ENCODE results near the gene USB1. TPM values are rescaled to one million over a fixed set of nuclear protein-coding genes. Genes with fewer than 3 reads are reported as not detected.

USB1 gene
- total RNA-seq, 2 donors from 2014 or later: 22.6 to 74.1 TPM

- no peaks in the 10 kb centered on the region for H3K36me3 ChIP-seq
- 60% methylated on average over 7 of the region's 7 CpGs for WGBS
- DNase-seq (ENCODE audit: low spot score): no peak
- TF ChIP-seq POLR2A (IDR thresholded peaks at IDR 0.05) (no peak), POLR2AphosphoS5 (IDR thresholded peaks at IDR 0.05) (no peak)
- TF ChIP-seq, protein P1, sequence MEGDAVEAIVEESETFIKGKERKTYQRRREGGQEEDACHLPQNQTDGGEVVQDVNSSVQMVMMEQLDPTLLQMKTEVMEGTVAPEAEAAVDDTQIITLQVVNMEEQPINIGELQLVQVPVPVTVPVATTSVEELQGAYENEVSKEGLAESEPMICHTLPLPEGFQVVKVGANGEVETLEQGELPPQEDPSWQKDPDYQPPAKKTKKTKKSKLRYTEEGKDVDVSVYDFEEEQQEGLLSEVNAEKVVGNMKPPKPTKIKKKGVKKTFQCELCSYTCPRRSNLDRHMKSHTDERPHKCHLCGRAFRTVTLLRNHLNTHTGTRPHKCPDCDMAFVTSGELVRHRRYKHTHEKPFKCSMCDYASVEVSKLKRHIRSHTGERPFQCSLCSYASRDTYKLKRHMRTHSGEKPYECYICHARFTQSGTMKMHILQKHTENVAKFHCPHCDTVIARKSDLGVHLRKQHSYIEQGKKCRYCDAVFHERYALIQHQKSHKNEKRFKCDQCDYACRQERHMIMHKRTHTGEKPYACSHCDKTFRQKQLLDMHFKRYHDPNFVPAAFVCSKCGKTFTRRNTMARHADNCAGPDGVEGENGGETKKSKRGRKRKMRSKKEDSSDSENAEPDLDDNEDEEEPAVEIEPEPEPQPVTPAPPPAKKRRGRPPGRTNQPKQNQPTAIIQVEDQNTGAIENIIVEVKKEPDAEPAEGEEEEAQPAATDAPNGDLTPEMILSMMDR (IDR thresholded peaks at IDR 0.05): no peak
- H3K27me3 ChIP-seq (replicated peaks; ENCODE audit: insufficient read depth): no peaks in the 10 kb centered on the region
- H3K4me1 ChIP-seq (replicated peaks): no peaks in the 10 kb centered on the region
- H3K4me3 ChIP-seq: no peak overlapping the region
- intact Hi-C loops (cut with DNase I): no loop called here
- H3K27ac ChIP-seq: no peak overlapping the region
- no peaks in the 10 kb centered on the region for H3K9me3 ChIP-seq
Observed at GRCh38 chr16:58043571-58044155, 42.5 kb downstream of the USB1 start.

GRCh38 chr16:58044266-58045019, 43.2 kb downstream of the USB1 start:
- over 99% methylated on average over 8 of the region's 9 CpGs for WGBS
- intact Hi-C loops (cut with DNase I): no loop called here
- DNase-seq (ENCODE audit: low spot score): no peak
- TF ChIP-seq, protein P1 (IDR thresholded peaks at IDR 0.05): no peak
- no peak for TF ChIP-seq POLR2A (IDR thresholded peaks at IDR 0.05)
- TF ChIP-seq POLR2AphosphoS5 (IDR thresholded peaks at IDR 0.05): no peak
- Histone ChIP-seq H3K27me3 (replicated peaks; ENCODE audit: insufficient read depth) (no peaks in the 10 kb centered on the region), H3K27ac (no peak overlapping the region), H3K4me3 (no peak overlapping the region), H3K4me1 (replicated peaks) (no peaks in the 10 kb centered on the region), H3K36me3 (no peaks in the 10 kb centered on the region), H3K9me3 (no peaks in the 10 kb centered on the region)

DNA sequence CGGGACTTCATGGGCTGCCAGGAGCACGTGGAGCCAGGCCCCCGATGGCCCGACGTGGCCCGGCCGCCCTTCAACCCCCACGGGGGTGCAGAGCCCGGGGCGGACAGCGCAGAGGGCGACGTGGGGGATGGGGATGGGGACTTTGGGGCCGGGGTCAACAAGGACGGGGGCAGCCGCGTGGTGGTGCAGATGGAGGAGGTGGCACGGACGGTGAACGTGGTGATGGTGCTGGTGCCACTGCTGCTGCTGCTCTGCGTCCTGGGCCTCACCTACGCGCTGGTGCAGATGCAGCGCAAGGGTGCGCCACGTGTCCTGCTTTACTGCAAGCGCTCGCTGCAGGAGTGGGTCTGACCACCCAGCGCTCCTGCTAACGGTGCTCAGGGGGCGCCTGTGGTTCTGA, 43.9 kb downstream of the USB1 start:
- intact Hi-C loops (cut with DNase I): no loop called here
- Histone ChIP-seq H3K36me3 (no peaks in the 10 kb centered on the region), H3K27ac (no peak overlapping the region), H3K4me1 (replicated peaks) (no peaks in the 10 kb centered on the region), H3K4me3 (no peak overlapping the region), H3K27me3 (replicated peaks; ENCODE audit: insufficient read depth) (no peaks in the 10 kb centered on the region), H3K9me3 (no peaks in the 10 kb centered on the region)
- DNase-seq (ENCODE audit: low spot score): no peak
- 92% methylated on average over 30 of the region's 31 CpGs for WGBS
- TF ChIP-seq POLR2AphosphoS5 (IDR thresholded peaks at IDR 0.05) (no peak), POLR2A (IDR thresholded peaks at IDR 0.05) (no peak)
- TF ChIP-seq, protein P1 (IDR thresholded peaks at IDR 0.05): no peak

DNA sequence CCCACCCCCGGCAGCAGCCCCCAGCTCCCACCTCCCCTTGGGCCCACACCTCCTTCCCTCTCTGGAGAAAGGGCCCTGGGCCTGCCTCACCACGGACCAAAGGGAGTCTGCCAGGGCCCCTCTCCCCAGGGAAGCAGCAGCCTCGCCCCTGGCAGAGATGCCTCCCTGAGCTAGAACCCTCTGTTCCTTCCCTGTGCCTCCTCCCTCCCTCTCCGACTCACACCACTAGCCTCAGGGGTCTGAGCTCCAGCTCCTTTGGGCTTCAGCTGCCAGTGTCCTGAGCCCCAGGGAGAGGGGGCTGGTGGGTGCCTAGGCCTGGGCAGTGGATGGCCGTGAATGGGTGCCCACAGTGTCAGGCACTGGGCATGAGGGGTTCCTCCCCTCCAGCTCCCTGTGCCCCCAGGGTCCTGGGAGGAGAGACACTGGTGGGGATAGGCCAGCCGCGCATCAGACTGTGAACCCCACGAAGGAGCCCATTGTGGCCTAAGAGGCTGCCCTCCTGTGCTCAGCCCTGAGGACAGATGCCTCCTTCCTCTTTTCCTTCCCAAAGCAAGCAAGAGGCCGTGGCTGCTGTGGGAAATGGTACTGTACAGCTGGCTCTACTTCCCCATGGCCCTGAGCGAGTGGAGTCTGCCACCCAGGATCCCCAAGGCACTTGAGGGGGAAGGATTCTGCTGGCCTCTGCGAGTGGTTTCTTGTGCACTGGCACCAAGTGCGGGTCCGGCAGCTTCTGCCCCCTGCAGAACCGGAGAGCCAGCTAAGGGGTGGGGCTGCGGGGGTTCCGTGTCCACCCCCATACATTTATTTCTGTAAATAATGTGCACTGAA, 45.1 kb downstream of the USB1 start:
- intact Hi-C loops (cut with DNase I): no loop called here

DNA sequence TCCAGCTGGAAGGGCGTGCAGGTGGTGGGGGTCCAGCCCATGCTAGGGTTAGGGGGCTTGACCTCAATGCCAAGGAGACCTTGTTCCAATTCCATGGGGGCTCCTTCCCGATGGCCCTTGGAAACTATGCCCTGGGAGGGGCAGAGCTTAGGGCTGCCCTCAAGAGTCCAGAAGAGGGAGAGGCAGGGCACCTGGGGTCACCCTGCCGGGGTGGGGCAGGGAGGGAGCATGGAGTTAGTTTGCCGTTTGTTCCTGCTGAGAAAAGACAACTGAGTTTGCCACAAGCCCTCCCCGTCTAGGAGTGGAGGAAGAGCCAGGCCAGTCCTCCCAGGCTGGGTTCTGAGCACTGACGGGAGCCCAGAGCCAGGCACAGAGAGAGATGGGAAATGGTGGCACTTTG, 45.7 kb downstream of the USB1 start:
- 81% methylated on average over 6 of the region's 6 CpGs for WGBS
- no peak overlapping the region for H3K4me3 ChIP-seq
- H3K27me3 ChIP-seq (replicated peaks; ENCODE audit: insufficient read depth): no peaks in the 10 kb centered on the region
- no peaks in the 10 kb centered on the region for H3K4me1 ChIP-seq (replicated peaks)
- intact Hi-C loops (cut with DNase I): no loop called here
- no peak overlapping the region for H3K27ac ChIP-seq
- TF ChIP-seq POLR2AphosphoS5 (IDR thresholded peaks at IDR 0.05): no peak
- TF ChIP-seq, protein P1 (IDR thresholded peaks at IDR 0.05): no peak
- no peaks in the 10 kb centered on the region for H3K36me3 ChIP-seq
- no peaks in the 10 kb centered on the region for H3K9me3 ChIP-seq
- DNase-seq (ENCODE audit: low spot score): no peak

More for the DNA sequence above, 45.1 kb downstream of the USB1 start:
- H3K4me3 ChIP-seq: no peak overlapping the region
- no peak overlapping the region for H3K27ac ChIP-seq
- no peak for DNase-seq (ENCODE audit: low spot score)
- H3K27me3 ChIP-seq (replicated peaks; ENCODE audit: insufficient read depth): no peaks in the 10 kb centered on the region
- no peak for TF ChIP-seq POLR2A (IDR thresholded peaks at IDR 0.05)
- 92% methylated on average over 16 of the region's 16 CpGs for WGBS
- no peaks in the 10 kb centered on the region for H3K4me1 ChIP-seq (replicated peaks)
- H3K36me3 ChIP-seq: no peaks in the 10 kb centered on the region
- no peaks in the 10 kb centered on the region for H3K9me3 ChIP-seq

Measured in prostate gland (tissue), 2 donors.